Neuronal stem cell (in vitro differentiated cells): Measurements from ENCODE around the gene MYADML2.

ENCODE experiments used
- DNase-seq: peaks from one replicate; pipeline ENCODE4 v3.0.0-alpha.2; 2013; ENCODE audit warnings: low spot score
- H2AFZ ChIP-seq: one replicate; pipeline ENCODE4 v1.6.1; 2013; ENCODE audit warnings: mild to moderate bottlenecking, low read length, inconsistent platforms
- H2AK5ac ChIP-seq: 2 replicates; pipeline ENCODE4 v1.6.1; 2013; ENCODE audit warnings: low read depth, mild to moderate bottlenecking, inconsistent platforms, low read length, moderate library complexity, mixed read lengths
- H2BK120ac ChIP-seq: 2 replicates; pipeline ENCODE4 v1.6.1; 2013; ENCODE audit warnings: low read depth, mild to moderate bottlenecking, inconsistent platforms, low read length, moderate library complexity, mixed read lengths
- H2BK12ac ChIP-seq: one replicate; pipeline ENCODE4 v1.6.1; 2013; ENCODE audit warnings: low read length, inconsistent platforms
- H2BK15ac ChIP-seq: 2 replicates; pipeline ENCODE4 v1.6.1; 2013; ENCODE audit warnings: mild to moderate bottlenecking, low read length, inconsistent platforms, mixed read lengths
- H2BK5ac ChIP-seq: one replicate; pipeline ENCODE4 v1.6.1; 2013; ENCODE audit warnings: inconsistent platforms, mild to moderate bottlenecking, low read length, moderate library complexity
- H3K14ac ChIP-seq: one replicate; pipeline ENCODE4 v1.6.1; 2013; ENCODE audit warnings: low read length, inconsistent platforms
- H3K18ac ChIP-seq: 2 replicates; pipeline ENCODE4 v1.6.1; 2013; ENCODE audit warnings: low read length, inconsistent platforms
- H3K23ac ChIP-seq: 2 replicates; pipeline ENCODE4 v1.6.1; 2013; ENCODE audit warnings: low read depth, mild to moderate bottlenecking, mixed read lengths, low read length, inconsistent platforms; ENCODE audit not compliant: poor library complexity
- H3K27ac ChIP-seq: replicated peaks from 3 replicates; pipeline ENCODE4 v1.5.1; 2013; ENCODE audit warnings: low read length, inconsistent platforms
- H3K27me3 ChIP-seq, 3 experiments: 2 replicates each; pipeline ENCODE4 v1.6.1; 2013; ENCODE audit warnings: low read length in 3 of 3, mild to moderate bottlenecking in 2 of 3, inconsistent platforms in 1 of 3, low read depth in 1 of 3, mixed read lengths in 1 of 3, moderate library complexity in 1 of 3; ENCODE audit not compliant: control insufficient read depth in 3 of 3, insufficient read depth in 3 of 3
- H3K36me3 ChIP-seq, 2 donors: replicated peaks in 1 of 2; 2 replicates each; pipeline ENCODE4 v1.6.1; 2013; ENCODE audit warnings: low read length in 2 of 2; ENCODE audit not compliant: control insufficient read depth in 2 of 2, insufficient read depth in 2 of 2
- H3K4ac ChIP-seq: 2 replicates; pipeline ENCODE4 v1.6.1; 2013; ENCODE audit warnings: inconsistent platforms, mild to moderate bottlenecking, low read length, moderate library complexity
- H3K4me1 ChIP-seq, 2 donors: 1 replicate in 1 of 2; 2 replicates in 1 of 2; pipeline ENCODE4 v1.6.1; 2013; ENCODE audit warnings: low read length in 2 of 2, low read depth in 1 of 2; ENCODE audit not compliant: control insufficient read depth in 2 of 2, insufficient read depth in 1 of 2
- H3K4me2 ChIP-seq: one replicate; pipeline ENCODE4 v1.6.1; 2013; ENCODE audit warnings: mild to moderate bottlenecking, low read length, inconsistent platforms; ENCODE audit not compliant: insufficient read depth, poor library complexity, severe bottlenecking
- H3K4me3 ChIP-seq, 2 donors: 2 replicates each; pipeline ENCODE4 v1.5.1; 2013; ENCODE audit warnings: low read length in 2 of 2, mild to moderate bottlenecking in 2 of 2, inconsistent platforms in 1 of 2, moderate library complexity in 1 of 2
- H3K79me1 ChIP-seq: one replicate; pipeline ENCODE4 v1.6.1; 2013; ENCODE audit warnings: low read depth, mild to moderate bottlenecking, inconsistent platforms, low read length, moderate library complexity
- H3K9ac ChIP-seq: one replicate; pipeline ENCODE4 v1.6.1; 2013; ENCODE audit warnings: mild to moderate bottlenecking, low read depth, low read length, inconsistent platforms; ENCODE audit not compliant: poor library complexity
- H3K9me3 ChIP-seq, 2 donors: replicated peaks in 1 of 2; 2 replicates each; pipeline versions ENCODE3 to v1.6.1; 2013; ENCODE audit warnings: low read length in 2 of 2, mild to moderate bottlenecking in 2 of 2, inconsistent platforms in 1 of 2, low read depth in 1 of 2, mixed read lengths in 1 of 2, moderate library complexity in 1 of 2; ENCODE audit not compliant: control insufficient read depth in 2 of 2, insufficient read depth in 1 of 2
- H4K8ac ChIP-seq: one replicate; pipeline ENCODE4 v1.6.1; 2013; ENCODE audit warnings: low read depth, mild to moderate bottlenecking, inconsistent platforms, low read length, moderate library complexity
- H4K91ac ChIP-seq: one replicate; pipeline ENCODE4 v1.6.1; 2013; ENCODE audit warnings: low read length, low read depth, mild to moderate bottlenecking, inconsistent platforms; ENCODE audit not compliant: poor library complexity
- WGBS, 2 donors: extraction: QIAGEN DNeasy Blood & Tissue Kit; methylation state at CpG; one replicate each; pipeline ENCODE4 v1.1.7; 2013; ENCODE audit warnings: missing lambda C conversion rate in 2 of 2, mixed read lengths in 1 of 2; ENCODE audit not compliant: insufficient read length in 2 of 2, insufficient replicate concordance in 1 of 2; ENCODE audit errors: extremely low coverage in 2 of 2; 5-methylcytosine and 5-hydroxymethylcytosine counted together

Gene MYADML2

DNA sequence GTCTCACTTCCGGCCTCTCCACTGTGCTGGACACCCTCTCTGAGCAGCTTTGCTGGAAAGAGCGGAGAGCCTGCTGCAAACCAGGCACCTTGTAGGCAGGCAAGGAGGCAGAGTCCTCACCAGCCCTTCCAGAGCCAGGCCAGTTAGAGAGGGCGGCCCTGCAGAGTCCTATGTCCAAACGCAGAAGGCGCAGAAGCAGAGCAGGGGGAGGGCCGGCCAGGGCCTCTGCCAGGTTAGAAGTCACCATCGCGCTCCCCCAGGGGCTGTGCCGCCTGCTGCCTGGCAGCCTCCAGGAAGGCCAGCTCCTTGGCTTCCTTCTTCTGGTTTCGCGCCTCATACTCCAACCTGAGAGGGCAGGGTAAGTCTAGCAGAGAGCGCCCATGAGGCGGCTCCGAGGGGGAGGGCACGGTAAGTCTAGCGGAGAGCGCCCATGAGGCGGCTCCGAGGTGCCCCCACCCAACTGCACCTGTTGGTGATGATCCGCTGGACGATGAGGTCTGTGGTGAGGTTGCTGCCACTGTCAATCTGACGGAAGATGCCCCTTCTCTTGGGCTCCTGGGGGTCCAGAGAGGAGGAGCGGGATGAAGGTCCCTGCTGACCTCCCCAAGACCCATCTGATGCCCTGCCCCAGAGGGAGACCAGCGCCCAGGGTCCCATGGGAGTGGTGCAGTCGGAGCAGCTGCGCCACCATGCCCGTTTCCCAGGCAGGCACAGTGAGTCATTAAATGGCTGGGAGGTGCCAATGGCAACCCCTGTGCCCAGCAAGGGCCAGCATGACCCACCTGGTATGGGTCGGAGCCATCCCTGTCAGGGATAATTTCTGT is 42.2 kb downstream of the MYADML2 start:
- no peak overlapping the region for H2BK15ac ChIP-seq
- no peak overlapping the region for H3K4me3 ChIP-seq
- no peak overlapping the region for H3K23ac ChIP-seq
- no peak overlapping the region for H2AK5ac ChIP-seq
- H3K4ac ChIP-seq, result no peak overlapping the region
- H2BK12ac ChIP-seq, result no peak overlapping the region
- H3K9me3 ChIP-seq, result no peaks in the 10 kb centered on the region
- H3K4me1 ChIP-seq, result peaks cover 4 to 5% of the 10 kb centered on the region in 2 donors
- H4K91ac ChIP-seq, result no peak overlapping the region
- H4K8ac ChIP-seq, result no peak overlapping the region
- peaks cover 27 to 75% of the 10 kb centered on the region in 2 donors for H3K36me3 ChIP-seq
- DNase-seq, result no peak
- WGBS, 2 donors, result no CpG with 5 or more reads among the region's 28 CpGs
- no peak overlapping the region for H2AFZ ChIP-seq
- H3K9ac ChIP-seq, result no peak overlapping the region
- H2BK120ac ChIP-seq, result no peak overlapping the region
- H3K27ac ChIP-seq, result no peak overlapping the region
- peaks cover 0 to 25% (median 4%) of the 10 kb centered on the region in 3 experiments for H3K27me3 ChIP-seq
- H3K79me1 ChIP-seq, result peaks cover 10% of the 10 kb centered on the region
- no peak overlapping the region for H3K18ac ChIP-seq
- H3K4me2 ChIP-seq, result no peak overlapping the region
- peak overlapping the region; percentile 71 for H3K14ac ChIP-seq
- H2BK5ac ChIP-seq, result no peak overlapping the region

DNA sequence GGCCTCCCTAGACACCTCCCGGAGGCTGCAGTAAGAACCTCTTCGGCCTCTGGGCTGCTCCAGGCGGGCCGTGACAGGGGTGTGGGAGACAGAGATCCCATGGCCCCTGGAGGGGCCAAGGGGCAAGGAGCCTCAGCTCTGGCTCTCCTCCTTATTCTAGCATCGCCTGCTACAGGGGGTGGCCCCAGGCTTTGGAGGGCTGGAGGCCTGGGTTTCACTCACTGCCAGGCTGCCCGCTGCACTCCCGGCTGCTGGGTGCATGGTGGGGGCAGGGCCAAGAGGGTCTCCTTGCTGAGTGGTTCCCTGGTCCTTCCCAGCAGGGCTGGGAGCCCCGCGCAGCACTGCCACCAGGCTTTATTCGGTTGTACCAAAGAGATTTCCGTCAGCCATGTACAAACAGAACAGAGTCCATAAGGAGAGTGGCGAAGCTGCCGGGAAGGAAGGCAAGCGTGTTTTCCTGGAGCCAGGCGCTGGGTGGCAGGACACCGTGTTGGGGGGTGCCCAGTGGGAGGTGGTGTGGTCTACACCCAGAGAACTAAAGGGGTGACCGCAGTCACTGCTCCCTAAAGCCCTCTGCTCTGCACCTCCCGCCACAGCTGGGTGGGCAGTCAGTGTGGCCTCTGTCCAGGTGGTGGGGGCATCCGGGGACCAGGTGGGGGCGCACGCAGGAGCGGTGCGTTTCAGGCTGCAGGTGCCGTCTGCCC is 43.0 kb downstream of the MYADML2 start:
- Histone ChIP-seq H4K91ac (no peak overlapping the region), H3K4me2 (no peak overlapping the region), H2BK5ac (no peak overlapping the region), H2AFZ (no peak overlapping the region), H3K4me3 (no peak overlapping the region), H3K18ac (no peak overlapping the region), H3K9me3 (no peaks in the 10 kb centered on the region), H3K9ac (no peak overlapping the region), H2BK120ac (no peak overlapping the region), H2BK15ac (no peak overlapping the region), H3K14ac (no peak overlapping the region), H3K23ac (peak overlapping the region; percentile 11), H3K4ac (no peak overlapping the region), H3K27ac (no peak overlapping the region), H2BK12ac (no peak overlapping the region), H2AK5ac (no peak overlapping the region), H3K4me1 (peaks cover 0 to 5% of the 10 kb centered on the region in 2 donors), H3K27me3 (peaks cover 0 to 25% (median 4%) of the 10 kb centered on the region in 3 experiments), H4K8ac (no peak overlapping the region), H3K36me3 (peaks cover 31 to 78% of the 10 kb centered on the region in 2 donors), H3K79me1 (peaks cover 10% of the 10 kb centered on the region)
- no CpG with 5 or more reads among the region's 24 CpGs for WGBS, 2 donors
- no peak for DNase-seq

DNA sequence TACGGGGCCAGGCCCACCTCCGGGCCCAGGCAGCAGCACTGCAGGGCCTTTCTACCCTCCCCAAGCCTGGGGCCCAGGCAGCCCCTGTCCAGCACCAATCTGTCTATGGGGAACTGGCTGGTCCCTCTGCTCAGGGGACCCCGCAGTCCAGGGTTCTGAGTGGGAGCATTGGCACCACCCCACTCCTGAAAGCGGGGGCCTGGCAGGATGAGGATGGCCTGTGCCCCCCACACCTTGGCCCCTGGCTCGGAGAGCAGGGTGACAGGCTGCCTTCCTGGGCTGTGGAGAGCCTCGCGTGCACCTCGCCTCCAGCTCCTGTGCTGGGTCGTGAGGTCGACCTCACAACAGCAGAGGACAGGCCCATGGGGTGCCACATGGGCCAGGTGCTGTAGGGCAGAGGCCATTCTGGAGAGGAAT is 43.6 kb downstream of the MYADML2 start:
- peaks cover 10% of the 10 kb centered on the region for H3K79me1 ChIP-seq
- H2AK5ac ChIP-seq, result peak overlapping the region; percentile 81
- H4K91ac ChIP-seq, result no peak overlapping the region
- H3K4me1 ChIP-seq, result peaks cover 0 to 5% of the 10 kb centered on the region in 2 donors
- H3K4me3 ChIP-seq, result no peak overlapping the region
- no peak overlapping the region for H2BK120ac ChIP-seq
- H3K27me3 ChIP-seq, result peaks cover 0 to 25% (median 4%) of the 10 kb centered on the region in 3 experiments
- no peaks in the 10 kb centered on the region for H3K9me3 ChIP-seq
- H3K14ac ChIP-seq, result no peak overlapping the region
- H3K4ac ChIP-seq, result no peak overlapping the region
- H2BK12ac ChIP-seq, result peak overlapping the region; percentile 22
- H3K18ac ChIP-seq, result no peak overlapping the region
- no peak overlapping the region for H3K27ac ChIP-seq
- no peak overlapping the region for H4K8ac ChIP-seq
- no peak overlapping the region for H2BK15ac ChIP-seq
- H2AFZ ChIP-seq, result no peak overlapping the region
- no peak overlapping the region for H3K4me2 ChIP-seq
- H3K36me3 ChIP-seq, result peaks cover 31 to 81% of the 10 kb centered on the region in 2 donors
- WGBS, 2 donors, result no CpG with 5 or more reads among the region's 10 CpGs
- DNase-seq, result no peak
- H2BK5ac ChIP-seq, result no peak overlapping the region
- H3K23ac ChIP-seq, result peak overlapping the region; percentile 80
- no peak overlapping the region for H3K9ac ChIP-seq
